Gastroesophageal sphincter (tissue), 4 donors: ENCODE measurements around the gene MDGA2. TPM values are rescaled to one million over a fixed set of nuclear protein-coding genes. Genes with fewer than 3 reads are reported as not detected.

Source experiments
- ATAC-seq: fragments of 150-250 bp; one replicate; pipeline ENCODE4 v1.9.1; 2016; ENCODE audit warnings: mild to moderate bottlenecking, moderate library complexity
- H3K27ac ChIP-seq, 4 donors: fragments of 200-600 bp; sonication (generic) in 3 of 4; 1 replicate in 3 of 4; 2 replicates in 1 of 4; pipeline ENCODE4 v1.5.1; 2016 to 2019
- H3K27me3 ChIP-seq: fragments of 200-600 bp; sonication (generic); one replicate; pipeline ENCODE4 v1.5.1; 2019
- H3K36me3 ChIP-seq, 2 donors: fragments of 200-600 bp; sonication (generic); one replicate each; pipeline ENCODE4 v1.5.1; 2019; ENCODE audit warnings: control low read depth in 1 of 2
- H3K4me1 ChIP-seq, 3 donors: fragments of 200-600 bp; sonication (generic); 1 replicate in 2 of 3; 2 replicates in 1 of 3; pipeline ENCODE4 v1.5.1; 2016 to 2019; ENCODE audit warnings: control low read depth in 2 of 3
- H3K4me3 ChIP-seq, 2 donors: fragments of 200-600 bp; sonication (generic); one replicate each; pipeline ENCODE4 v1.5.1; 2019; ENCODE audit warnings: mild to moderate bottlenecking in 1 of 2, moderate library complexity in 1 of 2
- H3K9me3 ChIP-seq, 3 donors: fragments of 200-600 bp; sonication (generic); one replicate each; pipeline ENCODE4 v1.5.1; 2017 to 2019; ENCODE audit warnings: control low read depth in 2 of 3
- CTCF ChIP-seq, 4 experiments: fragments of 200-600 bp in 2 of 4; fragments of 450-650 bp in 2 of 4; sonication (generic) in 1 of 4; IDR thresholded peaks; one replicate each; pipeline ENCODE4 v1.5.1; 2017 to 2019; ENCODE audit warnings: antibody characterized with exemption in 4 of 4, mild to moderate bottlenecking in 2 of 4, moderate library complexity in 2 of 4
- EP300 ChIP-seq: sonication (generic); formaldehyde crosslinking; IDR thresholded peaks from one replicate; pipeline ENCODE4 v1.6.1; 2017; ENCODE audit warnings: antibody characterized with exemption, mild to moderate bottlenecking
- POLR2A ChIP-seq, 2 donors: fragments of 450-650 bp; IDR thresholded peaks; one replicate each; pipeline ENCODE4 v1.6.1; 2017; ENCODE audit warnings: antibody characterized with exemption in 2 of 2, mild to moderate bottlenecking in 2 of 2, moderate library complexity in 1 of 2
- POLR2AphosphoS5 ChIP-seq: sonication (generic); formaldehyde crosslinking; IDR thresholded peaks from one replicate; pipeline ENCODE4 v1.6.1; 2017; ENCODE audit warnings: antibody characterized with exemption
- WGBS, 2 donors: methylation state at CpG; one replicate each; pipeline ENCODE4 v1.1.5; 2018; ENCODE audit warnings: low coverage in 1 of 2; 5-methylcytosine and 5-hydroxymethylcytosine counted together
- total RNA-seq, 4 donors: library from RNA; depleted of rRNA; stranded (reverse); fragments of >200 nt; gene quantifications; one replicate each; pipeline ENCODE4 v1.1.0, GENCODE V29; 2016

MDGA2 gene
- total RNA-seq, 4 donors from 2014 or later = 0.40 TPM; not detected in 3

GRCh38 chr14:47466916-47467315 is 208.5 kb downstream of the MDGA2 start:
- H3K4me1 ChIP-seq = no peaks in the 10 kb centered on the region
- no peak overlapping the region for H3K27ac ChIP-seq
- TF ChIP-seq POLR2A (IDR thresholded peaks at IDR 0.05) (no peak), EP300 (no peak)
- H3K36me3 ChIP-seq = no peaks in the 10 kb centered on the region
- H3K27me3 ChIP-seq = no peaks in the 10 kb centered on the region
- ATAC-seq = no peak
- no peak overlapping the region for H3K4me3 ChIP-seq
- H3K9me3 ChIP-seq = no peaks in the 10 kb centered on the region

GRCh38 chr14:47454025-47454424 is 221.4 kb downstream of the MDGA2 start:
- H3K36me3 ChIP-seq = no peaks in the 10 kb centered on the region
- ATAC-seq = no peak
- no peaks in the 10 kb centered on the region for H3K27me3 ChIP-seq
- no peaks in the 10 kb centered on the region for H3K4me1 ChIP-seq
- H3K27ac ChIP-seq = no peak overlapping the region
- TF ChIP-seq CTCF (IDR thresholded peaks at IDR 0.05) (no peak), POLR2AphosphoS5 (no peak), POLR2A (IDR thresholded peaks at IDR 0.05) (no peak), EP300 (no peak)
- H3K4me3 ChIP-seq = no peak overlapping the region
- 66% methylated on average over 2 of the region's 2 CpGs for WGBS, 2 donors
- no peaks in the 10 kb centered on the region for H3K9me3 ChIP-seq

GRCh38 chr14:47447076-47447475 is 228.3 kb downstream of the MDGA2 start:
- no peaks in the 10 kb centered on the region for H3K36me3 ChIP-seq
- H3K27me3 ChIP-seq = no peaks in the 10 kb centered on the region
- no peak overlapping the region for H3K27ac ChIP-seq
- TF ChIP-seq POLR2AphosphoS5 (no peak), POLR2A (IDR thresholded peaks at IDR 0.05) (no peak), EP300 (no peak)
- H3K9me3 ChIP-seq = peaks cover 0 to 5% (median 0%) of the 10 kb centered on the region in 3 donors
- 40 to 70% methylated on average over 2 to 3 of the region's 3 CpGs for whole genome bisulfite sequencing, 2 donors
- no peak overlapping the region for H3K4me3 ChIP-seq
- no peak for ATAC-seq
- H3K4me1 ChIP-seq = no peaks in the 10 kb centered on the region

- Histone ChIP-seq H3K9me3 (no peaks in the 10 kb centered on the region), H3K4me1 (peaks cover 0 to 12% (median 0%) of the 10 kb centered on the region in 3 donors), H3K27ac (no peak overlapping the region), H3K4me3 (no peak overlapping the region), H3K27me3 (no peaks in the 10 kb centered on the region), H3K36me3 (no peaks in the 10 kb centered on the region)
- ATAC-seq = peak; percentile 28
- no peak for TF ChIP-seq EP300
- no peak for TF ChIP-seq CTCF (IDR thresholded peaks at IDR 0.05)
- TF ChIP-seq POLR2A (IDR thresholded peaks at IDR 0.05) = no peak
- no peak for TF ChIP-seq POLR2AphosphoS5
Observed at GRCh38 chr14:47442211-47442610, 233.2 kb downstream of the MDGA2 start.

- Histone ChIP-seq H3K9me3 (no peaks in the 10 kb centered on the region), H3K4me1 (peaks cover 0 to 12% (median 0%) of the 10 kb centered on the region in 3 donors), H3K4me3 (no peak overlapping the region), H3K27me3 (no peaks in the 10 kb centered on the region), H3K36me3 (no peaks in the 10 kb centered on the region), H3K27ac (no peak overlapping the region)
- no peak for ATAC-seq
- TF ChIP-seq POLR2AphosphoS5 (no peak), POLR2A (IDR thresholded peaks at IDR 0.05) (no peak), CTCF (IDR thresholded peaks at IDR 0.05) (no peak), EP300 (no peak)
- 60 to 64% methylated on average over 1 to 2 of the region's 2 CpGs for WGBS, 2 donors
Observed at GRCh38 chr14:47439953-47440352, 235.5 kb downstream of the MDGA2 start.

- peaks cover 0 to 12% (median 0%) of the 10 kb centered on the region in 3 donors for H3K4me1 ChIP-seq
- no peak overlapping the region for H3K4me3 ChIP-seq
- no peaks in the 10 kb centered on the region for H3K9me3 ChIP-seq
- no peaks in the 10 kb centered on the region for H3K36me3 ChIP-seq
- no peak overlapping the region for H3K27ac ChIP-seq
- WGBS, 2 donors = 25 to 36% methylated on average over 1 of the region's 1 CpG
- TF ChIP-seq POLR2AphosphoS5 = peak; percentile 57
- TF ChIP-seq POLR2A (IDR thresholded peaks at IDR 0.05) = no peak
- no peaks in the 10 kb centered on the region for H3K27me3 ChIP-seq
- ATAC-seq = no peak
Observed at GRCh38 chr14:47438650-47439140, 236.7 kb downstream of the MDGA2 start.
